Stromal cell of bone marrow (primary cell): ENCODE measurements around the gene GPSM1.
"Not testable (repeated sequence)": the region's sequence is repeated elsewhere in the genome, so short reads cannot be mapped to it uniquely, and the experiment has no call there.

Experiments used
- DNase-seq: peaks from one replicate; pipeline ENCODE4 v3.0.0-alpha.2; 2012; ENCODE audit warnings: low read depth

GPSM1 gene

DNA sequence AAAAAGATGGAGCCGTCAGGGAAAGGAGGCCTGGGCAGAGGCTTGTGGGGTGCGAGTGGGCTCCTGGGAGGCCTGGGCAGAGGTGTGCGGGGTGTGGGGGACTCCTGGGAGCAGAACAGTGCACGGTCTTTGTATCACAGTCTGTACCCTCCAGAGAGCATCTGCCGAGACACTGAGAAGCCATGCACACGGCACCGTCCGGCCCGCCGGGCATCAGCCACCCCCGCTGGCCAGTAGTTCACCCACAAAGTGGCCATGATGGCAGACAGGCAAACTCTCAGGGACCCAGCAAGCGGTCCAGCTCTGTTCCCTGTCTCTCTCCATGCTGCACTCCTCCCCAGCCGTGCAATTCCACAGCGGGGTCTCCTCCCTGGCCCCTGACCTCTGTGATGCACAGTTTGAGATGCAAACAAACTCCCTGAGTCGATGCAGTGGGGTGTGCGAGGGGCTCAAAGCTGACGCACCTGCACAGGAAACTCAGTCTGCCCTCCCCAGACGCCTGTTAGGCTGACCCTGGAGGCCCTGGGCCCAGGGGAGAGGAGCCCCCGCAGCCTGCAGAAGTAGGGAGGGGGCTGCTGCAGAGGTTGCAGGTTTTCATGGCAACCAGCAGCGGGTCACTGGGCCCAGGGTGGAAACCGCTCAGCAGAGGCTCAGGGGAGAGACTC lies 9.1 kb upstream of the GPSM1 start:
- DNase-seq, result no peak

DNA sequence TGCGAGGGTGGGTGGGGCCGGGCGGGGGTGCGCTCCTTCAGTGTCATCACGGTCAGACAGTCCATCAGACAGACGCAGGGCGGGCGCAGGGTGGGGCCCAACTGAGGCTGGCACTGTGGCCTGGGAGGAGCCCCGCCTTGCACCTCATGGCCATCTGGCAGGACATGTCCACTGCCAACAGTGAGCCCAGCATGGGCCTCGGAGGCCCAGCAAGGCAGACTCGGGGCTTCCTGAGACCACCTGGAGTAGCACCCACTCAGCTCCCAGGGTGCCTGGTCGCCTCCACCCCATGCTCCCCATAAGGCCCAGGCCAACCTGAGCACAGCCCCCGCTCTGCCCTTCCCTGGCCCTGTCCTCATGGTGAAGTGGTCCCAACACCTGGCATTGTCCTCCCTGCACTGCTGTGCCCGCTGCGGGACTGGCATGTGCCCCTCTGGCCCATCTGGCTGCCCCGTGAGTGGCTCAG lies 8.5 kb upstream of the GPSM1 start:
- no peak for DNase-seq

- not testable (repeated sequence) for DNase-seq
Measured at GRCh38 chr9:136319244-136319643, 8.1 kb upstream of the GPSM1 start.

GRCh38 chr9:136319955-136320354 lies 7.4 kb upstream of the GPSM1 start:
- not testable (repeated sequence) for DNase-seq

- not testable (repeated sequence) for DNase-seq
Measured at GRCh38 chr9:136320972-136321371, 6.4 kb upstream of the GPSM1 start.

- no peak for DNase-seq
Measured at GRCh38 chr9:136321561-136321960, 5.8 kb upstream of the GPSM1 start.

DNA sequence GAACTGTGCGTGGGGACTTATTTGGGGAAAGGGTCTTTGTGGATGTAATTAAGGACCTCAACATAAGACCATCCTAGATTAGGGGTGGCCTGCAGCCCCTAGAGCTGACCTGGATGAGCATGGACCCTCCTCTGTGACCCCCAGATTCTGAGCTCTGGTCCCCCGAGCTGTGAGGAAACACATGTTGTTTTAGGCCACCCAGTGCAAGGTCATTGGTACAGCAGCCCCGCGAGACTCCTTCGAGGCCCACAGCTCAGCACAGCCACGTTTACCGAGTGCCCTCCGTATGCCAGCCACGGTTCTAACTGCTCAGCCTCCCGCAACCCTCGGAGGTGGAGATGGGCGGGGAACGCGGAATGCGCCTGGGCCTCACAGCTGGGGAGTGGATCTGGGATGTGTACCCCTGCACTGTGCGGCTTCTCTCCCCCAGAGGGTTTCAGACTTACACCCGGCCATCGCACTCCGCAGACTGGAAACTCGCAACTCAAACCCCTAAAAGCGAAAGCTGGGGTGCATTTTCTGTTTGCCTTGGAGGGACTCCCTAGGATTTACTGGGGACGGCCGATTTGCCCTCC lies 4.5 kb upstream of the GPSM1 start:
- no peak for DNase-seq

GRCh38 chr9:136323371-136323789 lies 4.0 kb upstream of the GPSM1 start:
- no peak for DNase-seq

DNA sequence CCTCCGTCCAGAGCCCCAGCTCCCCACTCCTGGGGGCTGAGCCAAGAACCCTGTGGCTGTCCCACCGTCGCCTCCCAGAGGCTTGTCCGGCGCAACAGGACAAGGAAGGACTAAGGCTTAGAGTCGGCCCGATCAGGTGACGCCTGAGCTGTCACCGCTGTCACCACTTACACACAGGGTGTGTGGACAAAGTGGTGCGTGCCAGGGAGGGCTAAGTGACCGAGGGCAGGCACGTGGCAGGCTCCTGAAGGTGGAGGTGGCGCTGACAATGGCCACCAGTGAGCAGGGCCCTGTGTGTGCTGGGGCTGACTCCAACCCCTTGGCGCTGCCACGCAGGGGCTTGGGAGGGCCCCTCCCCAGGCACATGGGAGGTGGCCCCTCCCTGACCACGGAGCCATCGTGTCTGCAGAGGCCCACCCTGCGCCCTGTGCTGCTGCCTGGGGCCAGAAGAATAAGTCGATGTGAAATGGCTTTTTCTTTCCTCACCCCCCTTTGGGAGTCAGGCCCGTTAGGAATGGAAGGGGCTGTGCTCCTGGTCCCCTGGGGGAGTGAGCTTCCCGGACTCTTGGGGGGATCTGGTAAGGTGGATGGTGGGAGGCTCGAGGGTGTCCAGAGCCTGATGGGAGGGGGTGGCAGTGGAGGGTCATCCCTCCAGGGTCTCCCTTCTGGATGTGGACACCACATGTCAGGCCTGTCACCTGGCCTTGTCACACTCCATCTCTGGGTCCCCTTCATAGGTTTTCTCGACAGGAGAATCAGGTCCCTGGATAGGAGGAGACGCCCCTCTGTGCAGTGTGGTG lies 2.6 kb upstream of the GPSM1 start:
- DNase-seq, result no peak

- no peak for DNase-seq
Measured at GRCh38 chr9:136325358-136325757, 2.0 kb upstream of the GPSM1 start.

GRCh38 chr9:136326061-136326760 lies 1.1 kb upstream of the GPSM1 start:
- peak; percentile 53 for DNase-seq

DNA sequence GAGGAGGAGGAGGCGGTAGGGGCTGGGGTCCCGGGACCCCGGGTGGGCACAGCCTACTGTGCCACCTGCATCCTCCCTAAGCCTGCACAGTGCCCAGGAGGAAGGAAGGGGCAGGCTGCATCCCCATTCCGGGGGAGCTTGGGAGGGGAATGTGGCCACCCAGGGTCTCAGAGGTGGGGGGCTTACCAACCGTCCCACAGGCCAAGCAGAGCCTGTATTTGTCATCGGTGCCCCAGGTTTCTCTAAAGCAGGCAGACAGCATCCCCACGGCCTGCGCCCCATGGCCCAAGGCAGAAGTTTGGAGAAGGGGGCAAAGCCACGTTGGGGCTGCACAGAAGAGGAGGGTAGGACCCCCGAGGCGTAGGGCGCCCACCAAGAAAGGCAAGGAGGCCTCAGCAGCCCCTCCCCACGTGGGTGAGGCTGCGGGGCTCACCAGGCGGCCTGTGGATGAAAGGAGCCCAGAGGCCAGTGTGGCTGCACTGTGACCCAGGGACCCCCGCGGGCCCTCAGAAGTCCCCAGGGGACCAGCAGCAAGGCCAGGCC lies 507 bp upstream of the GPSM1 start:
- DNase-seq, result no peak

GRCh38 chr9:136328011-136328621 lies 777 bp downstream of the GPSM1 start:
- DNase-seq, result no peak

DNA sequence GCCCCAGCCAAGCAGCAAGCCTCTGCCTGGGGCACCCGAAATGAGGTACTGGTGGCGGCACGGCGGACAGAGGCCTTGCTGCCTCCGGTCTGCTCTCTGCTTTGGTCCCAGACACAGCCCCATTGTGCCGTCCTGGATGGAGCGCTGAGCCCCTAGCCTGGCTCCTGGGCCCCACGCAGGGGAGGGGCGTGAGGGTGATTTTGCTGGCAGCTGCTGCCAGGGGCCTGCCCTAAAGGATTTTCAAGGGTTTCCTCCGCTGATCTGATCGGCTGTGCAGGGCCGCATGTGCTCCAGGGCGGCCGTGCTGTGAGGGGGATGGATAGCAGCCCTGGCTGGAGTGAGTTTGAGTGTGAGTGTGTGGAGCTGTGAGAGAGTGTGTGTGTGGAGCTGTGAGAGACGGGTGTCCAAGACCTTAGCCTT lies 1.3 kb downstream of the GPSM1 start:
- DNase-seq, result no peak

GRCh38 chr9:136329211-136329627 lies 1.9 kb downstream of the GPSM1 start:
- DNase-seq, result no peak

- DNase-seq, result no peak
Measured at GRCh38 chr9:136329636-136330405, 2.5 kb downstream of the GPSM1 start.

- DNase-seq, result no peak
Measured at GRCh38 chr9:136330406-136330990, 3.2 kb downstream of the GPSM1 start.

GRCh38 chr9:136331030-136331429 lies 3.7 kb downstream of the GPSM1 start:
- no peak for DNase-seq

- no peak for DNase-seq
Measured at GRCh38 chr9:136331556-136332481, 4.5 kb downstream of the GPSM1 start.
